Endothelial cell of umbilical vein (primary cell): ENCODE measurements around the gene PARM1. TPM values are rescaled to one million over a fixed set of nuclear protein-coding genes. Genes with fewer than 3 reads are reported as not detected.

ENCODE experiments used
- BruUV-seq: library from RNA; stranded (reverse); fragments of 400-500 nt; replicated peaks from 2 replicates; lab custom pipeline; 2021; lab: Mats Ljungman, UMichigan
- CTCF ChIA-PET: fragments of 300-600, 350-600 bp; sonication (Branson Sonifier 250); formaldehyde crosslinking; loops from one replicate; lab custom pipeline; 2021; ENCODE audit warnings: antibody characterized with exemption, inconsistent platforms; lab: Charles Lee
- POLR2A ChIA-PET: fragments of 300-600, 350-600 bp; sonication (Branson Sonifier 250); formaldehyde crosslinking; loops from one replicate; lab custom pipeline; 2021; ENCODE audit warnings: antibody characterized with exemption, inconsistent platforms; lab: Charles Lee
- DNase-seq: peaks from one replicate; pipeline ENCODE4 v3.0.0-alpha.2; 2011; ENCODE audit warnings: low read depth, low spot score
- FAIRE-seq: peaks from 2 replicates; lab custom pipeline; 2011; peaks lifted over from hg19 to GRCh38; lab: Jason Lieb, UNC
- H2AFZ ChIP-seq: 2 replicates; pipeline ENCODE4 v1.6.0; 2012; ENCODE audit warnings: low read depth, low read length, control low read depth, inconsistent platforms
- H3K27ac ChIP-seq: 2 replicates; pipeline ENCODE4 v1.5.1; 2011; ENCODE audit warnings: low read depth, mild to moderate bottlenecking, control low read depth, low read length, moderate library complexity; ENCODE audit not compliant: insufficient read depth
- H3K27me3 ChIP-seq, 2 experiments: 2 replicates each; pipeline versions ENCODE4 v1.6.0 to v1.6.1; 2011; ENCODE audit warnings: low read length in 2 of 2, mixed read lengths in 1 of 2; ENCODE audit not compliant: control insufficient read depth in 2 of 2, insufficient read depth in 2 of 2
- H3K36me3 ChIP-seq, 2 experiments: 2 replicates in 1 of 2; 3 replicates in 1 of 2; pipeline ENCODE4 v1.5.1; 2011; ENCODE audit warnings: low read length in 2 of 2, mild to moderate bottlenecking in 1 of 2, moderate library complexity in 1 of 2; ENCODE audit not compliant: control insufficient read depth in 2 of 2, insufficient read depth in 2 of 2; ENCODE audit errors: extremely low read depth in 1 of 2
- H3K4me1 ChIP-seq: 3 replicates; pipeline ENCODE4 v1.5.1; 2011; ENCODE audit warnings: mild to moderate bottlenecking, low read length; ENCODE audit not compliant: control insufficient read depth, insufficient read depth; ENCODE audit errors: extremely low read depth
- H3K4me2 ChIP-seq: 2 replicates; pipeline ENCODE4 v1.6.1; 2011; ENCODE audit warnings: low read length, control low read depth, mixed read lengths; ENCODE audit not compliant: insufficient read depth
- H3K4me3 ChIP-seq, 3 experiments: fragments of 200-600 bp in 1 of 3; sonication (generic), shearing (Covaris generic) in 1 of 3; replicated peaks in 1 of 3; 2 replicates each; pipeline ENCODE4 v1.5.1; 2011 to 2016; ENCODE audit warnings: control low read depth in 3 of 3, low read length in 3 of 3, mild to moderate bottlenecking in 2 of 3, inconsistent platforms in 1 of 3, low read depth in 1 of 3, moderate library complexity in 1 of 3; ENCODE audit not compliant: insufficient read depth in 1 of 3
- H3K79me2 ChIP-seq: 2 replicates; pipeline ENCODE4 v1.6.0; 2012; ENCODE audit warnings: low read length, inconsistent platforms; ENCODE audit not compliant: control insufficient read depth, insufficient read depth
- H3K9ac ChIP-seq: replicated peaks from 2 replicates; pipeline ENCODE3; 2011; ENCODE audit warnings: low read length, control low read depth; ENCODE audit not compliant: insufficient read depth; ENCODE audit errors: extremely low read depth
- H3K9me1 ChIP-seq: replicated peaks from 3 replicates; pipeline ENCODE4 v1.6.0; 2011; ENCODE audit warnings: mild to moderate bottlenecking, low read length; ENCODE audit not compliant: control insufficient read depth, insufficient read depth; ENCODE audit errors: extremely low read depth
- H3K9me3 ChIP-seq: replicated peaks from 2 replicates; pipeline ENCODE4 v1.5.1; 2012; ENCODE audit warnings: low read length, inconsistent platforms; ENCODE audit not compliant: control insufficient read depth, insufficient read depth
- H4K20me1 ChIP-seq: replicated peaks from 2 replicates; pipeline ENCODE3; 2011; ENCODE audit warnings: mild to moderate bottlenecking, low read length; ENCODE audit not compliant: control insufficient read depth, insufficient read depth; ENCODE audit errors: extremely low read depth
- EZH2 ChIP-seq: IDR thresholded peaks from 2 replicates; pipeline ENCODE4 v1.6.1; 2012; ENCODE audit warnings: borderline replicate concordance, low read depth, mild to moderate bottlenecking, moderate library complexity, low read length, inconsistent platforms; ENCODE audit not compliant: severe bottlenecking
- FOS ChIP-seq: IDR thresholded peaks from 2 replicates; pipeline ENCODE4 v1.6.1; 2011; ENCODE audit warnings: mild to moderate bottlenecking, low read length, moderate library complexity, borderline replicate concordance; ENCODE audit not compliant: insufficient read depth
- GATA2 ChIP-seq: IDR thresholded peaks from 2 replicates; pipeline ENCODE4 v1.7.0; 2011; ENCODE audit warnings: low read depth, mild to moderate bottlenecking, moderate library complexity, mixed read lengths, low read length; ENCODE audit not compliant: insufficient read length, insufficient read depth
- JUN ChIP-seq: IDR thresholded peaks from 2 replicates; pipeline ENCODE4 v1.6.1; 2011; ENCODE audit warnings: borderline replicate concordance, low read depth; ENCODE audit not compliant: insufficient read length, insufficient read depth
- MYC ChIP-seq: IDR thresholded peaks from one replicate; pipeline ENCODE4 v1.6.1; 2011; ENCODE audit warnings: mild to moderate bottlenecking, low read depth, low read length
- POLR2A ChIP-seq: IDR thresholded peaks from 2 replicates; pipeline ENCODE4 v1.6.1; 2012; ENCODE audit warnings: low read depth, mild to moderate bottlenecking, control low read depth, low read length
- POLR2AphosphoS5 ChIP-seq: IDR thresholded peaks from 2 replicates; pipeline ENCODE4 v1.6.1; 2012; ENCODE audit warnings: low read depth, mild to moderate bottlenecking, control low read depth, low read length, moderate library complexity; ENCODE audit not compliant: insufficient read depth
- dilution Hi-C: fragments of 300-500 bp; cut with MboI; formaldehyde crosslinking; loops from one replicate; pipeline ENCODE4 v1.15.0; 2019; ENCODE audit warnings: low sequenced_read_pairs; ENCODE audit not compliant: extremely low pct_ligation_motif_present
- intact Hi-C: fragments of 100-400 bp; cut with micrococcal nuclease; formaldehyde crosslinking; loops from one replicate; pipeline ENCODE4 v1.10.0; 2022
- polyA plus RNA-seq, 4 experiments: library from polyadenylated mRNA; depleted of rRNA in 3 of 4; stranded (reverse) in 3 of 4; unstranded in 1 of 4; fragments of >200 nt; gene quantifications; 2 replicates each; pipeline versions ENCODE4 v1.2.1 to v1.2.3, GENCODE V29; 2011 to 2012; ENCODE audit warnings: missing spikeins in 1 of 4
- total RNA-seq: library from RNA; stranded (reverse); gene quantifications from 2 replicates; pipeline ENCODE4 v1.2.3, GENCODE V29; 2021
- TF ChIP-seq, protein P1 (sequence below): IDR thresholded peaks from 2 replicates; pipeline ENCODE4 v1.6.1; 2011; ENCODE audit not compliant: insufficient read depth, insufficient read length
- TF ChIP-seq, protein P2 (sequence below), 2 donors: IDR thresholded peaks; 1 replicate in 1 of 2; 2 replicates in 1 of 2; pipeline ENCODE4 v1.5.1; 2011; ENCODE audit warnings: low read length in 2 of 2, mild to moderate bottlenecking in 2 of 2, moderate library complexity in 2 of 2, control low read depth in 1 of 2, inconsistent platforms in 1 of 2, low read depth in 1 of 2; ENCODE audit not compliant: insufficient read depth in 1 of 2; ENCODE audit errors: extremely low read depth in 1 of 2

The PARM1 gene
- total and polyA plus RNA-seq, 2 donors (not counting 3 experiments of a cell fraction or from before 2014, with no cell fraction given): 0.01 TPM; not detected in 1

DNA sequence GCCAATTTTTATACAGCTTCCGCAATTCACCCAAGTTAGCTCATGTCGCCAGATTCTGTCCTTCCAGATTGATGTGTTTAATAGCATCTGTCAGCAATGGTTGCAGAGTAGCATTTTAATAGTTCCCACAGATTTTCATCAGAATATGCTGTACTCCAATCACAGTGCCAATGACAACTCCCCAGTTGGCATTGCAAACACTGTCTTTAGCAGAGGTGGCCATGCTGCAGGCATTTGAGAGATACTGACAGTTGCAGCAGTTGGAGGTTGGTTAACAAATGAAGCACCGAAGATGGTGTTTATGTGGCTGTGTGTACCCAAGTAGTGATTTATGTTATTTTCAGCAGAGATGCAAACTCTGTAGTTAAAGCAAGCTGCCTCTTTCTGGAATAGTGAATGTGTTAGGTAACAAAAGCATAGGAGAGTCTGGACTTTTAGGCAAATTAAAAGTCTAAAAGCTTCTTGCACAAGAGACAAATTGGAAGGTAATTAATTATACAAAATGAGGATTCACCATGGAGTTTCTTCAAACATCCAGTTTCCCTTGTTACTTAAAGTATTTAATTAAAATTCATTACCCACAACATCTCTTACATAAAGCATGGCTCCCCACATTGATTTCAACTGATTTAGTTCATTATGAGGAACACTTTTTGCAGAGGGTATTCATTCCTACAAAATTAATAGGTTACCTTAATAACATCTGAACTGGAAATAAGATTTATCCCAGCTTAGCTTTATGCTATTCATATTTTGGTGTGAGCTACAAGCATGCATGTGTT, 65.2 kb downstream of the PARM1 start:
- ChIA-PET CTCF (no interaction called here), POLR2A (no interaction called here)
- TF ChIP-seq, protein P1, sequence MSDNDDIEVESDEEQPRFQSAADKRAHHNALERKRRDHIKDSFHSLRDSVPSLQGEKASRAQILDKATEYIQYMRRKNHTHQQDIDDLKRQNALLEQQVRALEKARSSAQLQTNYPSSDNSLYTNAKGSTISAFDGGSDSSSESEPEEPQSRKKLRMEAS: no peak
- no peak for TF ChIP-seq MYC
- no peak for TF ChIP-seq POLR2A
- no peak for TF ChIP-seq EZH2
- no peak for TF ChIP-seq GATA2
- no peak for TF ChIP-seq POLR2AphosphoS5
- TF ChIP-seq, protein P2, sequence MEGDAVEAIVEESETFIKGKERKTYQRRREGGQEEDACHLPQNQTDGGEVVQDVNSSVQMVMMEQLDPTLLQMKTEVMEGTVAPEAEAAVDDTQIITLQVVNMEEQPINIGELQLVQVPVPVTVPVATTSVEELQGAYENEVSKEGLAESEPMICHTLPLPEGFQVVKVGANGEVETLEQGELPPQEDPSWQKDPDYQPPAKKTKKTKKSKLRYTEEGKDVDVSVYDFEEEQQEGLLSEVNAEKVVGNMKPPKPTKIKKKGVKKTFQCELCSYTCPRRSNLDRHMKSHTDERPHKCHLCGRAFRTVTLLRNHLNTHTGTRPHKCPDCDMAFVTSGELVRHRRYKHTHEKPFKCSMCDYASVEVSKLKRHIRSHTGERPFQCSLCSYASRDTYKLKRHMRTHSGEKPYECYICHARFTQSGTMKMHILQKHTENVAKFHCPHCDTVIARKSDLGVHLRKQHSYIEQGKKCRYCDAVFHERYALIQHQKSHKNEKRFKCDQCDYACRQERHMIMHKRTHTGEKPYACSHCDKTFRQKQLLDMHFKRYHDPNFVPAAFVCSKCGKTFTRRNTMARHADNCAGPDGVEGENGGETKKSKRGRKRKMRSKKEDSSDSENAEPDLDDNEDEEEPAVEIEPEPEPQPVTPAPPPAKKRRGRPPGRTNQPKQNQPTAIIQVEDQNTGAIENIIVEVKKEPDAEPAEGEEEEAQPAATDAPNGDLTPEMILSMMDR (IDR thresholded peaks at IDR 0.05; ENCODE audit: extremely low read depth in 1 of 2, insufficient read depth in 1 of 2, low read depth in 1 of 2, low read length in 2 of 2): no peak
- no peak for TF ChIP-seq FOS
- no peak for TF ChIP-seq JUN
- H4K20me1 ChIP-seq: no peaks in the 10 kb centered on the region
- no peaks in the 10 kb centered on the region for H3K9me1 ChIP-seq
- DNase-seq: no peak
- H3K9me3 ChIP-seq: no peaks in the 10 kb centered on the region
- H3K27ac ChIP-seq: no peak overlapping the region
- no peaks in the 10 kb centered on the region for H3K79me2 ChIP-seq
- FAIRE-seq: no peak
- H3K4me2 ChIP-seq: no peak overlapping the region
- H3K36me3 ChIP-seq: no peaks in the 10 kb centered on the region
- BruUV-seq: no TSS peak
- intact Hi-C loops: no loop called here
- no peak overlapping the region for H3K4me3 ChIP-seq
- no peak overlapping the region for H2AFZ ChIP-seq
- H3K27me3 ChIP-seq: no peaks in the 10 kb centered on the region
- H3K9ac ChIP-seq: no peak overlapping the region
- no peaks in the 10 kb centered on the region for H3K4me1 ChIP-seq
- dilution Hi-C loops: no loop called here
